Adrenal gland (tissue), 12 donors: Measurements from ENCODE around the gene CENPB. TPM values are rescaled to one million over a fixed set of nuclear protein-coding genes. Genes with fewer than 3 reads are reported as not detected.

ENCODE experiments used
- DNase-seq, 7 donors: peaks; one replicate each; pipeline ENCODE4 v3.0.0-alpha.2; 2019 to 2020
- H3K27ac ChIP-seq, 5 donors: fragments of 200-600 bp; sonication (generic) in 4 of 5; 1 replicate in 3 of 5; 2 replicates in 2 of 5; pipeline versions ENCODE4 v1.5.1 to v1.8.0; 2016 to 2020; ENCODE audit warnings: mild to moderate bottlenecking in 1 of 5
- H3K27me3 ChIP-seq: fragments of 200-600 bp; 2 replicates; pipeline ENCODE4 v1.8.0; 2021
- H3K36me3 ChIP-seq, 2 donors: fragments of 200-600 bp; replicated peaks in 1 of 2; 1 replicate in 1 of 2; 2 replicates in 1 of 2; pipeline versions ENCODE4 v1.5.1 to v1.8.0; 2018 to 2022
- H3K4me1 ChIP-seq, 2 donors: fragments of 200-600 bp; replicated peaks in 1 of 2; 1 replicate in 1 of 2; 2 replicates in 1 of 2; pipeline versions ENCODE4 v1.5.1 to v1.8.0; 2018 to 2021
- H3K4me3 ChIP-seq, 4 donors: fragments of 200-600 bp; sonication (generic) in 3 of 4; one replicate each; pipeline ENCODE4 v1.5.1; 2016 to 2018
- H3K9me3 ChIP-seq, 3 donors: fragments of 200-600 bp; sonication (generic) in 1 of 3; replicated peaks in 1 of 3; 1 replicate in 2 of 3; 2 replicates in 1 of 3; pipeline versions ENCODE4 v1.5.1 to v1.8.0; 2016 to 2021
- CTCF ChIP-seq, 6 experiments: fragments of 450-650 bp in 4 of 6; fragments of 200-600 bp in 2 of 6; sonication (generic) in 1 of 6; IDR thresholded peaks; 1 replicate in 5 of 6; 2 replicates in 1 of 6; pipeline versions ENCODE4 v1.5.1 to v1.8.0; 2016 to 2021; ENCODE audit warnings: antibody characterized with exemption in 6 of 6, mild to moderate bottlenecking in 2 of 6, moderate library complexity in 1 of 6
- POLR2A ChIP-seq, 2 donors: fragments of 450-650 bp; IDR thresholded peaks; one replicate each; pipeline ENCODE4 v1.6.1; 2017; ENCODE audit warnings: antibody characterized with exemption in 2 of 2, mild to moderate bottlenecking in 2 of 2, moderate library complexity in 1 of 2
- WGBS, 4 donors: extraction: QIAGEN DNeasy Blood & Tissue Kit in 2 of 4; methylation state at CpG; one replicate each; pipeline versions ENCODE4 v1.1.5 to v1.1.7; 2013 to 2017; 5-methylcytosine and 5-hydroxymethylcytosine counted together
- intact Hi-C, 2 donors: fragments of 100-400 bp; cut with DNase I; formaldehyde crosslinking; loops; one replicate each; pipeline versions ENCODE4 v1.14.1 to v1.15.0; 2022 to 2023
- polyA plus RNA-seq, 3 donors: library from polyadenylated mRNA; stranded (reverse); fragments of 200-250 nt in 2 of 3; fragments of 350-450 nt in 1 of 3; fragmentation: Illumina TruSeq in 1 of 3; extraction: RNeasy Lipid Tissue Mini Kit (QIAGEN cat#74804) in 1 of 3; gene quantifications; one replicate each; pipeline ENCODE4 v1.2.3, GENCODE V29; 2013 to 2014
- total RNA-seq, 9 donors: library from RNA; depleted of rRNA in 4 of 9; stranded (reverse); fragments of >200 nt in 4 of 9; fragments of 120-200 nt in 1 of 9; fragmentation: NEBNext Ultra II Directional in 1 of 9; extraction: Animal tissue kit (Norgen Biotek cat#: 25700) in 1 of 9; gene quantifications; one replicate each; pipeline versions ENCODE4 v1.1.0 to v1.2.4, GENCODE V29; 2013 to 2023
- donor health status: healthy with polysubstance abuse.
- donor health status: Bipolar disorder and iron deficiency.
- donor health status: DM: yes; HTN: yes; CAD: no.
- donor health status: DM: no; HTN: no; CAD: no.
- donor health status: DM: no; HTN: no; CAD: no.
- donor health status: DM: yes; HTN: yes; CAD: no.

CENPB gene
- total and polyA plus RNA-seq, 12 donors, result 25.8 to 112 (median 82.2) TPM

GRCh38 chr20:3764659-3765058 is 21.9 kb downstream of the CENPB start:
- whole genome bisulfite sequencing, 4 donors, result 89 to 100% (median 94%) methylated on average over 3 of the region's 3 CpGs
- no peak for TF ChIP-seq POLR2A (IDR thresholded peaks at IDR 0.05)
- TF ChIP-seq CTCF (IDR thresholded peaks at IDR 0.05), result no peak
- no peak for DNase-seq
- Histone ChIP-seq H3K36me3 (no peaks in the 10 kb centered on the region), H3K9me3 (no peaks in the 10 kb centered on the region), H3K27me3 (no peaks in the 10 kb centered on the region), H3K27ac (no peak overlapping the region), H3K4me1 (peaks cover 15 to 31% of the 10 kb centered on the region in 2 donors), H3K4me3 (no peak overlapping the region)
- intact Hi-C loops, result no loop called here

DNA sequence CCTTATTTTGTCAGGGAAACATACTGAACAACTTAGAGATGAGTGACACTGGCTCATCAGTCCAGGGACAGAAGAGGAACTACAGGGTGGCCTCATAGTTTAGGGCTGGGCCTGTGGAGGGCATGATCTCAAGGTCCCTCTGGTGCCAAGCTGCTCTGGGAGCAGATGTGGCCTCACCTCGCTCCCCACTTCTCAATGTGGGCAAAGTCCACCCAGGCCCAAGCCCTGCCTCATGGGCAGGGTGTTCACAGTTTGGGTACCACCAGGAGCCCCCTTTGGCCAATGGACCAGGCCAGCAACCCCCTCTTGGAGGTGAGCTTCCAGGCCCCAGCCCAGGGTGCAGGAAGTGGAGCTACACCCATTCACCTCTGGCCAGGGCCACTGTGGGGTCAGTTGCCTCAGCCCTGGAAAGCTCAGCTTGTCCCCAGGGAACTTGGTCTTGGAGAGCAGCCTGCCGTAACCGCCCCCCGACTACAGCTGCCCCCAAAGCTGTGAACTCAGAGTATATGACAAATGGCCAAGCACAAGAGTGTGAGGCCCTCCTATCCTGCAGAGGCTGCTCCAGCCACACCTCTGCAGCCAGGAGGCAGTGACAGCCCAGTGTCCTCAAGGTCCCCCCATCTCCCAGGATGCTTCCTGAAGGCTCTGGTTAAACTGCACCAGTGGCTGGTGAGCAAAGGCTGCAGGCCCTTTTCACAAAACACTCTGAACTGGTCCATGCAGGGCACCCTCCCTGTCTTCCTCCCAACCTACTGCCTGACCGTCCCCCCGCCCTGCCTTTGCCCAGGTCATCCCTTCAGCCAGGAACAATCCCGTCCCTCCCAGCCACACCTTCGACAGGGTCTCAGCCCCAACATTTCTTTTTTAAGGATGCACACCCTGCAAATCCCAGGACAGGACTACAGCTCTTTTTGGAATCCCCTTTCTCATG is 22.6 kb downstream of the CENPB start:
- Histone ChIP-seq H3K4me1 (peaks cover 12 to 28% of the 10 kb centered on the region in 2 donors), H3K27ac (peak overlapping the region in 1 of 5 donors; percentile 45)
- WGBS, 4 donors, result 78 to 92% (median 85%) methylated on average over 7 to 8 of the region's 8 CpGs

DNA sequence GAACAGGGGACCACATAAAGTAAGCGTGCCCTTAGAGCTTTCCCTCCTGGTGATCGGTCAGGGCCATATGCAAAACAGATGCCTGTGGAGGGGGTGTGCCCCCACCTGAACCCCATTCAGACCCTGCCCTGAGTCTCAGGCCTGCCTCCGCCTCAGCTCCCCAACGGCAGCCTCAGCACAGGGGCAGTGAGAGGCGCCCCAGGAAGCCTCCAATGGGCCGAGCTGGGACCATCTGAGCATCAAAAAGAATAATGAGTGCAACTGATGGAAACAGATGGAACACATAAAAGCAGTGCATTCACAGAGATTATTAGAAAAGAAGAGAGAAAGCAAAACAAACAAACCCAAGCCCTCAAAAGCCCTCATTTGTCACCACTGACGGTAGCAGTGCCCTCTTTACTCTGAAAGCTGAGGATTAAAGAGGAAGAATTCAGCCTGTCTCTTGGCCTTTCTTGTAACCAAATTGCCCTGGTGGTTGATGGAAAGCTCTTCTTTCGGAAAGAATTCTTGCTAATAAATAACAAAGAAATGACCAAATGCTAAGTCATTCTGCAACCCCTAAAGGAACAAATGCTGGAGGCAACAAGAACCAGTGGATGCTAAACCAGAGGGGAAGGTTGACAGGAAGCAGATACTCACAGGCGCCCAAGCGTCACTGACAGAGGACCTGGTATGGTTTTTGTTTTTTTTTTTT is 25.7 kb downstream of the CENPB start:
- no peaks in the 10 kb centered on the region for H3K9me3 ChIP-seq
- DNase-seq, result no peak
- intact Hi-C loops, result no loop called here
- H3K4me1 ChIP-seq, result peaks cover 0 to 6% of the 10 kb centered on the region in 2 donors
- H3K27ac ChIP-seq, result no peak overlapping the region
- H3K36me3 ChIP-seq, result no peaks in the 10 kb centered on the region
- no peak overlapping the region for H3K4me3 ChIP-seq
- TF ChIP-seq CTCF (IDR thresholded peaks at IDR 0.05) (no peak), POLR2A (IDR thresholded peaks at IDR 0.05) (no peak)
- 70 to 81% (median 72%) methylated on average over 10 of the region's 10 CpGs for WGBS, 4 donors
- no peaks in the 10 kb centered on the region for H3K27me3 ChIP-seq

More for the DNA sequence above, 22.6 kb downstream of the CENPB start:
- no peaks in the 10 kb centered on the region for H3K9me3 ChIP-seq
- TF ChIP-seq POLR2A (IDR thresholded peaks at IDR 0.05) (no peak), CTCF (IDR thresholded peaks at IDR 0.05) (no peak)
- no peak overlapping the region for H3K4me3 ChIP-seq
- no peak for DNase-seq
- no peaks in the 10 kb centered on the region for H3K27me3 ChIP-seq
- intact Hi-C loops, result no loop called here
- H3K36me3 ChIP-seq, result no peaks in the 10 kb centered on the region

DNA sequence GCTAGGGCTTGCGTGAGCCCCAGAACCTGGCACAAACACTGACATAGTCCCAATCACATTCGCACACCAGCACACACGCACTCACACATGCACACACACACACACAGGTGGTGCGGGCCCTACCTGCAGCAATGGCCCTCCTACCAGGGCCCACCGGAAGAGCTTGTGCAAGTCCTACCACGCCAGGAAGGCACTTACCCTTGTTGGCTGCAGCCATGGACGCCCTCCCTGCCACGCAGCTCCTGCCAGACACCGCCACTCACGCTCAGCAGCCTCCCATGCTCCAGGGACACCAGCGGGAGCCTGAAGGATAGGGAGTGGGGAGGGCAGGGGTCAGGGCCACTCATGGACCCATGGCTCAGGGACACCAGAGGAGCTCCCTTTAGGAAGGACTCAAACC is 26.7 kb downstream of the CENPB start:
- 84 to 94% (median 91%) methylated on average over 5 to 11 of the region's 11 CpGs for WGBS, 4 donors
- intact Hi-C loops, result no loop called here
- H3K4me1 ChIP-seq, result no peaks in the 10 kb centered on the region

More for the DNA sequence above, 26.7 kb downstream of the CENPB start:
- no peak overlapping the region for H3K4me3 ChIP-seq
- H3K9me3 ChIP-seq, result no peaks in the 10 kb centered on the region
- DNase-seq, result no peak
- H3K36me3 ChIP-seq, result no peaks in the 10 kb centered on the region
- peak overlapping the region in 1 of 5 donors; percentile 11 for H3K27ac ChIP-seq
- TF ChIP-seq CTCF (IDR thresholded peaks at IDR 0.05), result no peak
- no peak for TF ChIP-seq POLR2A (IDR thresholded peaks at IDR 0.05)
- no peaks in the 10 kb centered on the region for H3K27me3 ChIP-seq
